ENCODE results near the gene IL10RB. TPM values are rescaled to one million over a fixed set of nuclear protein-coding genes. Genes with fewer than 3 reads are reported as not detected.

IL10RB gene
- total and polyA plus RNA-seq, 2 of the 4 experiments (the other 2 are of a cell fraction), result 20.1 to 45.2 TPM

- H3K4me2 ChIP-seq (ENCODE audit: low read depth, low read length), result no peak overlapping the region
- H2AK9ac ChIP-seq (replicated peaks; ENCODE audit: low read depth, low read length, poor library complexity), result no peak overlapping the region
- no peak overlapping the region for H4K91ac ChIP-seq (ENCODE audit: insufficient read depth, low read depth, low read length)
- DNase-seq (no peak), ATAC-seq (ENCODE audit: low read depth) (no peak)
- H2AFZ ChIP-seq (replicated peaks; ENCODE audit: low read length, poor library complexity), result no peak overlapping the region
- no peak overlapping the region for H3K14ac ChIP-seq (replicated peaks; ENCODE audit: low read depth, low read length)
- TF ChIP-seq CHD1 (IDR thresholded peaks at IDR 0.05; ENCODE audit: low read depth, low read length), result no peak
- no peak for TF ChIP-seq USF2 (IDR thresholded peaks at IDR 0.05; ENCODE audit: low read depth, low read length)
- TF ChIP-seq CEBPB (IDR thresholded peaks at IDR 0.05; ENCODE audit: low read depth, low read length), result no peak
- no peak overlapping the region for H3K4ac ChIP-seq (ENCODE audit: low read depth, low read length)
- H3K79me1 ChIP-seq (ENCODE audit: low read depth in 1 of 2, low read length in 2 of 2), result no peaks in the 10 kb centered on the region
- no peak overlapping the region for H3K27ac ChIP-seq (ENCODE audit: insufficient read depth, low read length)
- 0 out of 2 replicates have a peak, but pooled peaks cover 4% of the 10 kb centered on the region for H3K27me3 ChIP-seq (ENCODE audit: control insufficient read depth, insufficient read depth, low read length)
- peaks cover 2% of the 10 kb centered on the region; the same call in 1 of the 2 replicates for H3K9me3 ChIP-seq (ENCODE audit: control insufficient read depth, insufficient read depth, low read length)
- H3K23ac ChIP-seq (ENCODE audit: low read depth, low read length), result no peak overlapping the region
- H3K4me1 ChIP-seq (ENCODE audit: control insufficient read depth, insufficient read depth, low read length), result peaks cover 5% of the 10 kb centered on the region
- H3K18ac ChIP-seq (ENCODE audit: low read depth, low read length), result no peak overlapping the region
- H2BK5ac ChIP-seq (ENCODE audit: low read depth, low read length, poor library complexity, severe bottlenecking), result no peak overlapping the region
- WGBS, 2 experiments (ENCODE audit: extremely low coverage in 2 of 2, insufficient read length in 1 of 2), result 33% methylated on average over 1 of the region's 4 CpGs; no CpG with 5 or more reads in 1 of the 2 experiments
- H4K8ac ChIP-seq (ENCODE audit: low read depth in 2 of 2, low read length in 2 of 2), result no peak overlapping the region
- dilution Hi-C loops (cut with HindIII; ENCODE audit: low sequenced_read_pairs, unreplicated experiment), result no loop called here
- H3K9ac ChIP-seq (ENCODE audit: low read depth, low read length), result no peak overlapping the region
- H3K4me3 ChIP-seq (ENCODE audit: insufficient read depth, low read depth, low read length), result no peak overlapping the region
- in situ Hi-C loops (cut with MboI; ENCODE audit: low sequenced_read_pairs), result no loop called here
- H2BK120ac ChIP-seq (ENCODE audit: low read depth, low read length), result no peak overlapping the region
- H3K56ac ChIP-seq (ENCODE audit: extremely low read depth, insufficient read depth, low read length), result no peak overlapping the region
- intact Hi-C loops (cut with micrococcal nuclease), result no loop called here
- ChIA-PET CTCF (interaction anchor here (0.7 kb wide), 1 partner anchor 350 kb away, joined by 3 read pairs; no protein-coding TSS in a partner anchor), POLR2A (ENCODE audit: unreplicated experiment) (no interaction called here)
- H4K5ac ChIP-seq (ENCODE audit: low read depth, low read length), result no peak overlapping the region
- H2AK5ac ChIP-seq (ENCODE audit: low read depth, low read length), result no peak overlapping the region
- no peaks in the 10 kb centered on the region for H3K9me1 ChIP-seq (ENCODE audit: insufficient read depth, low read length)
- BruUV-seq (replicated peaks), result no TSS peak
- no peaks in the 10 kb centered on the region for H3K36me3 ChIP-seq (ENCODE audit: control insufficient read depth, insufficient read depth, low read length)
- H2BK20ac ChIP-seq (ENCODE audit: low read depth, low read length), result no peak overlapping the region
- no peak overlapping the region for H2BK15ac ChIP-seq (ENCODE audit: low read depth, low read length)
- no peaks in the 10 kb centered on the region for H4K20me1 ChIP-seq (ENCODE audit: insufficient read depth, low read length)
These were observed 39.1 kb downstream of the IL10RB start for GRCh38 chr21:33305344-33305671.

Data from IMR-90 (cell line).